ENCODE measurements around the gene PHF11.
"Not testable (repeated sequence)": the region's sequence is repeated elsewhere in the genome, so short reads cannot be mapped to it uniquely, and the experiment has no call there.

The PHF11 gene

GRCh38 chr13:49550942-49551644 lies 55.3 kb downstream of the PHF11 start:
- no peak for FAIRE-seq

- no peak for FAIRE-seq
Observed at GRCh38 chr13:49553888-49554287, 58.1 kb downstream of the PHF11 start.

GRCh38 chr13:49554387-49554786 lies 58.6 kb downstream of the PHF11 start:
- FAIRE-seq: no peak

- FAIRE-seq: no peak
Observed at GRCh38 chr13:49559006-49559405, 63.3 kb downstream of the PHF11 start.

GRCh38 chr13:49560270-49561061 lies 64.7 kb downstream of the PHF11 start:
- FAIRE-seq: no peak

- FAIRE-seq: no peak
Observed at GRCh38 chr13:49561062-49561410, 65.3 kb downstream of the PHF11 start.

- FAIRE-seq: no peak
Observed at GRCh38 chr13:49563516-49563915, 67.8 kb downstream of the PHF11 start.

- not testable (repeated sequence) for FAIRE-seq
Observed at GRCh38 chr13:49565461-49565860, 69.7 kb downstream of the PHF11 start.

GRCh38 chr13:49566461-49566860 lies 70.7 kb downstream of the PHF11 start:
- FAIRE-seq: no peak

GRCh38 chr13:49567491-49567890 lies 71.7 kb downstream of the PHF11 start:
- no peak for FAIRE-seq

GRCh38 chr13:49569993-49570689 lies 74.4 kb downstream of the PHF11 start:
- no peak for FAIRE-seq

GRCh38 chr13:49571299-49572240 lies 75.8 kb downstream of the PHF11 start:
- FAIRE-seq: no peak
